ENCODE data around the gene C10orf67. TPM values are rescaled to one million over a fixed set of nuclear protein-coding genes. Genes with fewer than 3 reads are reported as not detected.

The C10orf67 gene
- polyA plus RNA-seq, 1 donor from 2014 or later, result 0.48 TPM

GRCh38 chr10:23157691-23158369 is 186.8 kb downstream of the C10orf67 start:
- Histone ChIP-seq H2AFZ (ENCODE audit: low read depth, low read length) (no peak overlapping the region), H3K4me2 (ENCODE audit: low read length) (peak overlapping the region; percentile 66), H3K9me2 (ENCODE audit: insufficient read depth, low read length) (no peaks in the 10 kb centered on the region), H3F3A (ENCODE audit: insufficient read depth, low read length, poor library complexity, severe bottlenecking) (no peaks in the 10 kb centered on the region), H3K36me3 (ENCODE audit: insufficient read depth, low read length) (no peaks in the 10 kb centered on the region), H3K4me3 (ENCODE audit: low read length) (peak overlapping the region; percentile 53), H3K9ac (ENCODE audit: low read length) (no peak overlapping the region), H4K20me1 (ENCODE audit: insufficient read depth) (no peaks in the 10 kb centered on the region), H3K79me2 (replicated peaks; ENCODE audit: insufficient read depth, low read length) (no peaks in the 10 kb centered on the region), H3K27ac (ENCODE audit: low read length) (no peak overlapping the region), H3K27me3 (ENCODE audit: insufficient read depth, low read depth, low read length) (no peaks in the 10 kb centered on the region), H3K9me3 (ENCODE audit: low read length) (no peaks in the 10 kb centered on the region)
- TF ChIP-seq EP300 (conservative IDR thresholded peaks at IDR 0.05; ENCODE audit: poor library complexity, severe bottlenecking) (no peak), MXI1 (conservative IDR thresholded peaks at IDR 0.05; ENCODE audit: poor library complexity, severe bottlenecking) (no peak), RAD21 (conservative IDR thresholded peaks at IDR 0.05) (no peak), EZH2 (IDR thresholded peaks at IDR 0.05; ENCODE audit: borderline replicate concordance, insufficient read depth, low read length, poor library complexity, severe bottlenecking) (no peak), REST (IDR thresholded peaks at IDR 0.05; ENCODE audit: borderline replicate concordance) (no peak), TAF1 (IDR thresholded peaks at IDR 0.05; ENCODE audit: low read depth) (no peak), POLR2AphosphoS5 (IDR thresholded peaks at IDR 0.05) (no peak), SMC3 (conservative IDR thresholded peaks at IDR 0.05; ENCODE audit: poor library complexity) (no peak)
- TF ChIP-seq, protein P1, sequence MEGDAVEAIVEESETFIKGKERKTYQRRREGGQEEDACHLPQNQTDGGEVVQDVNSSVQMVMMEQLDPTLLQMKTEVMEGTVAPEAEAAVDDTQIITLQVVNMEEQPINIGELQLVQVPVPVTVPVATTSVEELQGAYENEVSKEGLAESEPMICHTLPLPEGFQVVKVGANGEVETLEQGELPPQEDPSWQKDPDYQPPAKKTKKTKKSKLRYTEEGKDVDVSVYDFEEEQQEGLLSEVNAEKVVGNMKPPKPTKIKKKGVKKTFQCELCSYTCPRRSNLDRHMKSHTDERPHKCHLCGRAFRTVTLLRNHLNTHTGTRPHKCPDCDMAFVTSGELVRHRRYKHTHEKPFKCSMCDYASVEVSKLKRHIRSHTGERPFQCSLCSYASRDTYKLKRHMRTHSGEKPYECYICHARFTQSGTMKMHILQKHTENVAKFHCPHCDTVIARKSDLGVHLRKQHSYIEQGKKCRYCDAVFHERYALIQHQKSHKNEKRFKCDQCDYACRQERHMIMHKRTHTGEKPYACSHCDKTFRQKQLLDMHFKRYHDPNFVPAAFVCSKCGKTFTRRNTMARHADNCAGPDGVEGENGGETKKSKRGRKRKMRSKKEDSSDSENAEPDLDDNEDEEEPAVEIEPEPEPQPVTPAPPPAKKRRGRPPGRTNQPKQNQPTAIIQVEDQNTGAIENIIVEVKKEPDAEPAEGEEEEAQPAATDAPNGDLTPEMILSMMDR (IDR thresholded peaks at IDR 0.05; ENCODE audit: poor library complexity, severe bottlenecking), result no peak

DNA sequence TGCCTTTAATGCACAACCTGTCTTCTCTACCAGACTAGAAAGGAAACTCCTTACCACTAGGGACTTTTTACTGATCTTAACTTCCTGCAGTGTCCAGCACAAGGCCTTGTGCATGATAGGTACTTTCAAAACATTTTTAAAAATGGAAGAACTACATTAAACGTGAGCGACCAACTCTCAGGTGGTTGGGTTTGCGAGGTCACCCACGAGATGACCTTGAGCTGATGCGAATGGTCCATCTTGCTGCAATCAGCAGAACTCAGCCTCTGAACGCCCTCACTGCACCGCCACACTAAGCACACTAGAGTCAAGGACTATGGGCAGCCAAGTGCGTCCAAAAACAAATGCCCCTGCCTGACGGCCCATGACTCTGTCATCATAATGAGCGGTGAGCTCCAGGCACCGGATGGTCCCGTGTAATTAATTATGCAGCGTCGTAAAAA is 187.3 kb downstream of the C10orf67 start:
- no peak overlapping the region for H3K4me3 ChIP-seq (ENCODE audit: low read length)
- no peaks in the 10 kb centered on the region for H4K20me1 ChIP-seq (ENCODE audit: insufficient read depth)
- H2AFZ ChIP-seq (ENCODE audit: low read depth, low read length), result no peak overlapping the region
- H3K27me3 ChIP-seq (ENCODE audit: insufficient read depth, low read depth, low read length), result no peaks in the 10 kb centered on the region
- no peaks in the 10 kb centered on the region for H3K36me3 ChIP-seq (ENCODE audit: insufficient read depth, low read length)
- H3K9ac ChIP-seq (ENCODE audit: low read length), result no peak overlapping the region
- TF ChIP-seq EZH2 (IDR thresholded peaks at IDR 0.05; ENCODE audit: borderline replicate concordance, insufficient read depth, low read length, poor library complexity, severe bottlenecking) (no peak), MXI1 (conservative IDR thresholded peaks at IDR 0.05; ENCODE audit: poor library complexity, severe bottlenecking) (no peak), POLR2AphosphoS5 (IDR thresholded peaks at IDR 0.05) (no peak), SMC3 (conservative IDR thresholded peaks at IDR 0.05; ENCODE audit: poor library complexity) (no peak), TAF1 (IDR thresholded peaks at IDR 0.05; ENCODE audit: low read depth) (no peak), REST (IDR thresholded peaks at IDR 0.05; ENCODE audit: borderline replicate concordance) (no peak), RAD21 (conservative IDR thresholded peaks at IDR 0.05) (no peak), EP300 (conservative IDR thresholded peaks at IDR 0.05; ENCODE audit: poor library complexity, severe bottlenecking) (no peak)
- TF ChIP-seq, protein P1 (IDR thresholded peaks at IDR 0.05; ENCODE audit: poor library complexity, severe bottlenecking), result no peak
- no peaks in the 10 kb centered on the region for H3F3A ChIP-seq (ENCODE audit: insufficient read depth, low read length, poor library complexity, severe bottlenecking)
- H3K79me2 ChIP-seq (replicated peaks; ENCODE audit: insufficient read depth, low read length), result no peaks in the 10 kb centered on the region
- no peaks in the 10 kb centered on the region for H3K9me3 ChIP-seq (ENCODE audit: low read length)
- H3K9me2 ChIP-seq (ENCODE audit: insufficient read depth, low read length), result no peaks in the 10 kb centered on the region
- H3K4me2 ChIP-seq (ENCODE audit: low read length), result no peak overlapping the region
- no peak overlapping the region for H3K27ac ChIP-seq (ENCODE audit: low read length)
